ENCODE measurements around the gene ARAP3.

The ARAP3 gene

GRCh38 chr5:141680751-141681201 lies 1.3 kb downstream of the ARAP3 start:
- Histone ChIP-seq H3K27me3 (replicated peaks) (no peaks in the 10 kb centered on the region), H3K27ac (peak overlapping the region; percentile 87), H3K4me3 (ENCODE audit: low read depth, low read length) (peak overlapping the region; percentile 54), H3K36me3 (replicated peaks) (peaks cover 3% of the 10 kb centered on the region)
- in situ Hi-C loops (cut with HindIII; ENCODE audit: low pct_ligation_motif_present, low sequenced_read_pairs): no loop called here
- no peak for TF ChIP-seq CTCF (IDR thresholded peaks at IDR 0.05; ENCODE audit: low read depth, low read length, missing control alignments)
- peak; percentile 34 for DNase-seq

DNA sequence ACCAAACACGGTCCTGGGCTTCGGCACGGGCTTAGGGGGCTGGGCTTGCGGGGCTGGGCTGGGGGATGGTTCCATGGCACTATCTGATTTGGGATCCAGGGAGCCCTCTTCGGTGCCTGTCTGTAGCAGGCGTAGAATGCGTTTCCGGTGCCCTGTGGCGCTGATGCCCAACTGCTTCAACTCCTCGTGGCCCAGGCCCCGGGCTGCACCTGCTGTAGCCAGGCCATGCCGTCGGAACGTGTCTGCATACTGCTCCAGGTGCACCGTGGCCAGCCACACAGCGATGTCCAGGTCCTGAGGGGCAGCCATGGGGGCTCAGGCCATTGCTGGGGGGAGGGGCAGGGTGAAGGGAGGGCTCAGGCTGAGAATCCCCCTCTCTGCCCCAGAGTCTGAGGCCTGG lies 1.9 kb downstream of the ARAP3 start:
- H3K36me3 ChIP-seq (replicated peaks): peaks cover 3% of the 10 kb centered on the region
- in situ Hi-C loops (cut with HindIII; ENCODE audit: low pct_ligation_motif_present, low sequenced_read_pairs): no loop called here
- DNase-seq: no peak
- no peak overlapping the region for H3K27ac ChIP-seq
- TF ChIP-seq CTCF (IDR thresholded peaks at IDR 0.05; ENCODE audit: low read depth, low read length, missing control alignments): no peak
- H3K4me3 ChIP-seq (ENCODE audit: low read depth, low read length): no peak overlapping the region
- H3K27me3 ChIP-seq (replicated peaks): no peaks in the 10 kb centered on the region

DNA sequence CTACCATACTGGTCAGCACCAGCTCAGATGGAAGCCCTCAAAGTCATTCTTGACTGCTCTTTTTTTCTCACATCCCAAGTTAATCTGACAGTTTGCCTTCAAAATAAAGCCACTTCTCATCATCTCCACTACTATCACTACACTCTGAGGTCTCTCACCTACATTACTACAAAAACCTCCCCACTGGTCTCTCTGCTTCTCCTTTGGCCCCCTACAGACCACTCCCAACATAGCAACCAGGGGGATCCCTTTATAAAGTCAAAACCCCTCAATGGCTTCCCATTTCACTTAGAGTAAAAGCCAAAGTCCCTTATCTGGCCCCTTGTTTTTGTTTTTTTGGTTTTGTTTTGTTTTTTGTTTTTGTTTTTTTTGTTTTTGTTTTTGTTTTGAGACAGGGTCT lies 4.6 kb downstream of the ARAP3 start:
- DNase-seq: no peak
- in situ Hi-C loops (cut with HindIII; ENCODE audit: low pct_ligation_motif_present, low sequenced_read_pairs): no loop called here
- H3K27me3 ChIP-seq (replicated peaks): no peaks in the 10 kb centered on the region
- no peak overlapping the region for H3K4me3 ChIP-seq (ENCODE audit: low read depth, low read length)
- TF ChIP-seq CTCF (IDR thresholded peaks at IDR 0.05; ENCODE audit: low read depth, low read length, missing control alignments): peak; percentile 53
- H3K27ac ChIP-seq: no peak overlapping the region
- H3K36me3 ChIP-seq (replicated peaks): peaks cover 17% of the 10 kb centered on the region

- in situ Hi-C loops (cut with HindIII; ENCODE audit: low pct_ligation_motif_present, low sequenced_read_pairs): no loop called here
- TF ChIP-seq CTCF (IDR thresholded peaks at IDR 0.05; ENCODE audit: low read depth, low read length, missing control alignments): no peak
- DNase-seq: no peak
Observed at GRCh38 chr5:141675672-141676071, 6.4 kb downstream of the ARAP3 start.

DNA sequence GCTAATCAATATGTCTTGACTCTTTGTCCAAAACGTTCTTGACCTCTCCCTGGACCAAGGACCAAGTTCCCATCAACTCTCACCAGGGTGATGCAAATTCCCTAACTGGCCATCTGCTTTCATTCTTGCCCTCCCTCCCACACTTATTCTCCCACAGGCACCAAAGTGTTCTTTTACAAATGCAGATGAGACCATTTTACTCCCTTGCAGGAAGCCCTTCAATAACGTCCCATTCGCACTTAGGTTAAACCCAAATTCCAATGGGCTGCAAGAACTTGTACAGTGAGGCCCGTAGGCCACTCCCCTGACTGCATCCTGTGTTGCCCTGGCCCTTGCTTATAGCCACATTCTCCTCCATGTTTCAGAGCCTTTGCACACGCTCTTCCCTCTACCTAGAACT lies 7.3 kb downstream of the ARAP3 start:
- DNase-seq: no peak
- Histone ChIP-seq H3K4me3 (ENCODE audit: low read depth, low read length) (no peak overlapping the region), H3K27ac (no peak overlapping the region), H3K36me3 (replicated peaks) (peaks cover 29% of the 10 kb centered on the region), H3K27me3 (replicated peaks) (no peaks in the 10 kb centered on the region)
- no peak for TF ChIP-seq CTCF (IDR thresholded peaks at IDR 0.05; ENCODE audit: low read depth, low read length, missing control alignments)
- in situ Hi-C loops (cut with HindIII; ENCODE audit: low pct_ligation_motif_present, low sequenced_read_pairs): no loop called here

More at GRCh38 chr5:141675672-141676071, 6.4 kb downstream of the ARAP3 start:
- Histone ChIP-seq H3K27ac (no peak overlapping the region), H3K36me3 (replicated peaks) (peaks cover 26% of the 10 kb centered on the region), H3K4me3 (ENCODE audit: low read depth, low read length) (no peak overlapping the region), H3K27me3 (replicated peaks) (no peaks in the 10 kb centered on the region)
